DND-41 (cell line): ENCODE results near the gene DDX47.

Experiments
- ATAC-seq: fragments of 200-7000 bp; cut with Tn5 transposase; 3 replicates; pipeline ENCODE4 v1.9.1; 2021; ENCODE audit warnings: low read depth; ENCODE audit not compliant: insufficient read depth
- DNase-seq: peaks from one replicate; pipeline ENCODE4 v3.0.0-alpha.2; 2020
- H2AFZ ChIP-seq: 2 replicates; pipeline ENCODE4 v1.6.0; 2012; ENCODE audit warnings: low read depth, low read length
- H3K27ac ChIP-seq: 2 replicates; pipeline ENCODE4 v1.5.1; 2012; ENCODE audit warnings: low read length, inconsistent platforms
- H3K27me3 ChIP-seq: fragments of 200-600 bp; sonication (generic); 2 replicates; pipeline ENCODE4 v1.6.0; 2012; ENCODE audit warnings: low read length, mild to moderate bottlenecking, inconsistent platforms; ENCODE audit not compliant: insufficient read depth, poor library complexity
- H3K36me3 ChIP-seq: 2 replicates; pipeline ENCODE4 v1.5.1; 2012; ENCODE audit warnings: low read length, inconsistent platforms; ENCODE audit not compliant: insufficient read depth
- H3K4me1 ChIP-seq: 2 replicates; pipeline ENCODE4 v1.5.1; 2012; ENCODE audit warnings: mild to moderate bottlenecking, low read length; ENCODE audit not compliant: insufficient read depth
- H3K4me2 ChIP-seq: 2 replicates; pipeline ENCODE4 v1.6.0; 2012; ENCODE audit warnings: mild to moderate bottlenecking, moderate library complexity, low read length, inconsistent platforms; ENCODE audit not compliant: insufficient read depth
- H3K4me3 ChIP-seq, 2 experiments: fragments of 200-600 bp in 1 of 2; shearing (Covaris generic) in 1 of 2; 2 replicates each; pipeline ENCODE4 v1.5.1; 2012 to 2016; ENCODE audit warnings: inconsistent platforms in 2 of 2, low read length in 2 of 2, mild to moderate bottlenecking in 2 of 2, low read depth in 1 of 2, moderate library complexity in 1 of 2
- H3K79me2 ChIP-seq: 2 replicates; pipeline ENCODE4 v1.6.0; 2012; ENCODE audit warnings: low read length, inconsistent platforms; ENCODE audit not compliant: insufficient read depth
- H3K9ac ChIP-seq: 2 replicates; pipeline ENCODE4 v1.6.0; 2012; ENCODE audit warnings: low read depth, mild to moderate bottlenecking, inconsistent platforms, low read length, moderate library complexity
- H3K9me3 ChIP-seq: 2 replicates; pipeline ENCODE4 v1.5.1; 2012; ENCODE audit warnings: low read length, moderate library complexity, mild to moderate bottlenecking, inconsistent platforms; ENCODE audit not compliant: insufficient read depth, severe bottlenecking
- H4K20me1 ChIP-seq: 2 replicates; pipeline ENCODE4 v1.6.0; 2012; ENCODE audit warnings: low read length; ENCODE audit not compliant: insufficient read depth
- CTCF ChIP-seq: IDR thresholded peaks from 2 replicates; pipeline ENCODE4 v1.5.1; 2012; ENCODE audit warnings: borderline replicate concordance, low read length, moderate library complexity, mild to moderate bottlenecking; ENCODE audit not compliant: poor library complexity, severe bottlenecking; ENCODE audit errors: extremely low read depth
- EZH2 ChIP-seq: IDR thresholded peaks from 3 replicates; pipeline ENCODE4 v1.6.1; 2012; ENCODE audit warnings: borderline replicate concordance, low read depth, mild to moderate bottlenecking, moderate library complexity, low read length, inconsistent platforms; ENCODE audit not compliant: severe bottlenecking

Gene DDX47

GRCh38 chr12:12835378-12836146, 22.4 kb downstream of the DDX47 start:
- Histone ChIP-seq H3K79me2 (no peaks in the 10 kb centered on the region), H2AFZ (no peak overlapping the region), H3K27me3 (no peaks in the 10 kb centered on the region), H4K20me1 (no peaks in the 10 kb centered on the region), H3K9me3 (no peaks in the 10 kb centered on the region), H3K36me3 (peaks cover 27% of the 10 kb centered on the region), H3K4me2 (no peak overlapping the region), H3K27ac (no peak overlapping the region), H3K4me1 (no peaks in the 10 kb centered on the region), H3K9ac (no peak overlapping the region), H3K4me3 (no peak overlapping the region)
- TF ChIP-seq EZH2 (no peak), CTCF (no peak)
- ATAC-seq = no peak; the same call in 2 of the 3 replicates
- DNase-seq = no peak

- Histone ChIP-seq H2AFZ (no peak overlapping the region), H3K4me3 (no peak overlapping the region), H3K27ac (no peak overlapping the region), H3K79me2 (no peaks in the 10 kb centered on the region), H3K36me3 (peaks cover 20% of the 10 kb centered on the region), H3K27me3 (no peaks in the 10 kb centered on the region), H3K4me2 (no peak overlapping the region), H3K9ac (no peak overlapping the region), H4K20me1 (no peaks in the 10 kb centered on the region), H3K4me1 (no peaks in the 10 kb centered on the region), H3K9me3 (no peaks in the 10 kb centered on the region)
- TF ChIP-seq CTCF (no peak), EZH2 (no peak)
- no peak for DNase-seq
- no peak for ATAC-seq
Measured at GRCh38 chr12:12836571-12836970, 23.4 kb downstream of the DDX47 start.

GRCh38 chr12:12837025-12837812, 24.1 kb downstream of the DDX47 start:
- H3K9ac ChIP-seq = no peak overlapping the region
- no peak overlapping the region for H3K27ac ChIP-seq
- DNase-seq = no peak
- no peaks in the 10 kb centered on the region for H3K79me2 ChIP-seq
- ATAC-seq = peak; percentile 71
- no peaks in the 10 kb centered on the region for H3K9me3 ChIP-seq
- no peak overlapping the region for H2AFZ ChIP-seq
- TF ChIP-seq CTCF (peak; percentile 67), EZH2 (no peak)
- H3K4me2 ChIP-seq = no peak overlapping the region
- H3K27me3 ChIP-seq = no peaks in the 10 kb centered on the region
- H3K4me3 ChIP-seq = no peak overlapping the region
- no peaks in the 10 kb centered on the region for H4K20me1 ChIP-seq
- H3K36me3 ChIP-seq = peaks cover 16% of the 10 kb centered on the region
- H3K4me1 ChIP-seq = no peaks in the 10 kb centered on the region
